MM.1S (cell line): ENCODE data around the gene QTRT2.

Experiments
- CTCF ChIP-seq: fragments of 300-600 bp; sonication (generic); IDR thresholded peaks from 2 replicates; pipeline ENCODE4 v1.5.1; 2016; ENCODE audit warnings: antibody characterized with exemption, low read length, mixed read lengths
- EZH2 ChIP-seq: fragments of 300-600 bp; sonication (generic); optimal IDR thresholded peaks from 2 replicates; pipeline ENCODE3; 2017; ENCODE audit warnings: low read depth, mild to moderate bottlenecking, antibody characterized with exemption, low read length, mixed read lengths
- EZH2phosphoT487 ChIP-seq: fragments of 300-600 bp; sonication (generic); IDR thresholded peaks from 2 replicates; pipeline ENCODE4 v1.6.1; 2018; ENCODE audit warnings: antibody characterized with exemption, low read length

GRCh38 chr3:114122027-114122709 is 65.6 kb downstream of the QTRT2 start:
- TF ChIP-seq CTCF (no peak), EZH2 (no peak), EZH2phosphoT487 (no peak)
